Glutamatergic neuron (in vitro differentiated cells): ENCODE measurements around the gene SCG2. TPM values are rescaled to one million over a fixed set of nuclear protein-coding genes. Genes with fewer than 3 reads are reported as not detected.
A peak's percentile ranks its signal among the peaks of the same experiment; 100 is the strongest.

ENCODE experiments used
- DNase-seq: peaks from one replicate; pipeline ENCODE4 v3.0.0; 2022
- H3K27ac Mint-ChIP-seq: one replicate; pipeline ENCODE4 v1.8.0; 2020; ENCODE audit warnings: mild to moderate bottlenecking, mixed read lengths, inconsistent platforms; ENCODE audit not compliant: unreplicated experiment
- H3K27me3 Mint-ChIP-seq: one replicate; pipeline ENCODE4 v1.8.0; 2020; ENCODE audit warnings: mild to moderate bottlenecking, moderate library complexity, mixed read lengths, inconsistent platforms; ENCODE audit not compliant: unreplicated experiment
- H3K36me3 Mint-ChIP-seq: one replicate; pipeline ENCODE4 v1.8.0; 2020; ENCODE audit warnings: mild to moderate bottlenecking, mixed read lengths, inconsistent platforms; ENCODE audit not compliant: unreplicated experiment
- H3K4me1 Mint-ChIP-seq: one replicate; pipeline ENCODE4 v1.8.0; 2020; ENCODE audit warnings: mild to moderate bottlenecking, low read depth, mixed read lengths, inconsistent platforms; ENCODE audit not compliant: unreplicated experiment
- H3K4me3 Mint-ChIP-seq: one replicate; pipeline ENCODE4 v1.8.0; 2020; ENCODE audit warnings: mild to moderate bottlenecking, mixed read lengths, inconsistent platforms; ENCODE audit not compliant: unreplicated experiment
- H3K9me3 Mint-ChIP-seq: one replicate; pipeline ENCODE4 v1.8.0; 2020; ENCODE audit warnings: mild to moderate bottlenecking, moderate library complexity, mixed read lengths, inconsistent platforms; ENCODE audit not compliant: unreplicated experiment
- CTCF ChIP-seq: fragments of 200-600 bp; sonication (generic); IDR thresholded peaks from one replicate; pipeline ENCODE4 v1.5.0; 2021; ENCODE audit not compliant: partially characterized antibody, unreplicated experiment
- long read RNA-seq: library from polyadenylated mRNA; unstranded; transcript quantifications from one replicate; pipeline ENCODE4 v2.0.0, GENCODE V29; 2020; ENCODE audit not compliant: unreplicated experiment
- total RNA-seq: library from RNA; stranded (reverse); fragmentation: NEBNext Ultra II Directional; extraction: Animal tissue kit (Norgen Biotek cat#: 25700); gene quantifications from one replicate; pipeline ENCODE4 v1.2.1, GENCODE V29; 2021; ENCODE audit not compliant: unreplicated experiment

Gene SCG2, protein sequence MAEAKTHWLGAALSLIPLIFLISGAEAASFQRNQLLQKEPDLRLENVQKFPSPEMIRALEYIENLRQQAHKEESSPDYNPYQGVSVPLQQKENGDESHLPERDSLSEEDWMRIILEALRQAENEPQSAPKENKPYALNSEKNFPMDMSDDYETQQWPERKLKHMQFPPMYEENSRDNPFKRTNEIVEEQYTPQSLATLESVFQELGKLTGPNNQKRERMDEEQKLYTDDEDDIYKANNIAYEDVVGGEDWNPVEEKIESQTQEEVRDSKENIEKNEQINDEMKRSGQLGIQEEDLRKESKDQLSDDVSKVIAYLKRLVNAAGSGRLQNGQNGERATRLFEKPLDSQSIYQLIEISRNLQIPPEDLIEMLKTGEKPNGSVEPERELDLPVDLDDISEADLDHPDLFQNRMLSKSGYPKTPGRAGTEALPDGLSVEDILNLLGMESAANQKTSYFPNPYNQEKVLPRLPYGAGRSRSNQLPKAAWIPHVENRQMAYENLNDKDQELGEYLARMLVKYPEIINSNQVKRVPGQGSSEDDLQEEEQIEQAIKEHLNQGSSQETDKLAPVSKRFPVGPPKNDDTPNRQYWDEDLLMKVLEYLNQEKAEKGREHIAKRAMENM
- 38.7 TPM for total RNA-seq
- long read RNA-seq, transcript SCG2-201 (2 exons, 2,576 nt): major isoform, 29 of 29 reads
- long read RNA-seq, partial matches to known transcripts: 0 of 29 reads
- long read RNA-seq, other reads (novel, unspliced or antisense): 0 of 29 reads

DNA sequence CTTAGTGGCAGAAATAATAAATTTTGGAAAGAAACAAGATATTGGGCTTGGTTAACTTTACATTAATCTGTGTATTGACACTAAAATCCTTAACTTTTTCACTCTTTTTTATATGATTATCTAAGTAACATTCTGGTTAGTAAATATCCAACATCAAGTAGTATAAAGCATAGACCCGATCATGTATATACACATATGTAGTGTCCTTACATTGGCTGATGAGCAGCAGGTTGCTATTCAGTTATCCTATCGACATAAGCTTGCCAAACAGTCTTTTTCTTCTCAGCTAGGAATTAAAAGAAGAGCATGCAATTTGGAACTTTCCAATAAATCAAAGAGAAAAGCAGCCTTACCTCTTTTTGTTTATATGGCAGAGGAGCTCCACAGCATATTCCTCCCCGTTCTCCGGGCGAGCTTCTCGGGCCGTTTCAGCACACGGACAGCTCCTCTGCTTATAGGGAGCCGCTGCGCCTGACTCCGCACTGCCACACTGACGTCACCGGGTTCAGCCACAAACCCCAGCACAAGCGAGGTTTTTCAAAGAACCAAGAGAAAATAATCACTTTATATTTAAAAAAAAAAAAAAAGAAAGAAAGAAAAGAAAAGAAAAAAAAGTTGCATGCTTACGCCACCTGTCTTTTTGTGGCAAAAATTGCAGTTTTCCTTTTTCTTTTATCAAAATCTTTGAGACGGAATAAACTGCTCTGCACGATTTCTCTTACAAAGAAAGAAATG lies at the start of gene SCG2:
TSS of gene SCG2 (minus strand) at position 430 of the 735 bp plus-strand sequence. CDS start 3,079 bp downstream, outside the sequence.
- TF ChIP-seq CTCF: peak; percentile 64
- Mint-ChIP-seq H3K36me3 (peaks cover 13% of the 10 kb centered on the region), H3K27ac (peak within 1 kb of the TSS; percentile 79), H3K4me1 (peaks cover 23% of the 10 kb centered on the region), H3K9me3 (no peaks in the 10 kb centered on the region), H3K4me3 (peak within 1 kb of the TSS; percentile 82), H3K27me3 (no peaks in the 10 kb centered on the region)
- DNase-seq: peak; percentile 78

- no peak for DNase-seq
- no peak overlapping the region for H3K27ac Mint-ChIP-seq
These were observed 47.7 kb upstream of the SCG2 start for GRCh38 chr2:223649554-223650533.

GRCh38 chr2:223648755-223649154 lies 46.6 kb upstream of the SCG2 start:
- Mint-ChIP-seq H3K27ac (no peak overlapping the region), H3K9me3 (no peaks in the 10 kb centered on the region)

More at GRCh38 chr2:223649554-223650533, 47.7 kb upstream of the SCG2 start:
- peaks cover 11% of the 10 kb centered on the region for H3K4me1 Mint-ChIP-seq
- no peaks in the 10 kb centered on the region for H3K9me3 Mint-ChIP-seq
- H3K4me3 Mint-ChIP-seq: no peak overlapping the region
- peaks cover 5% of the 10 kb centered on the region for H3K36me3 Mint-ChIP-seq
- TF ChIP-seq CTCF: no peak
- no peaks in the 10 kb centered on the region for H3K27me3 Mint-ChIP-seq

More at GRCh38 chr2:223648755-223649154, 46.6 kb upstream of the SCG2 start:
- TF ChIP-seq CTCF: no peak
- Mint-ChIP-seq H3K27me3 (no peaks in the 10 kb centered on the region), H3K4me3 (no peak overlapping the region), H3K4me1 (peaks cover 11% of the 10 kb centered on the region), H3K36me3 (peaks cover 5% of the 10 kb centered on the region)
- DNase-seq: no peak
